K562 treated with DMSO at 1 percent for 4 hours (cell line): Measurements from ENCODE around the gene STX3. TPM values are rescaled to one million over a fixed set of nuclear protein-coding genes. Genes with fewer than 3 reads are reported as not detected.

Source experiments
- total RNA-seq: library from RNA; unstranded; fragments of 300-600 nt; gene quantifications from 2 replicates; pipeline ENCODE4 v1.2.3, GENCODE V29; 2022; ENCODE audit not compliant: insufficient read depth

Gene STX3
- 88.8 and 100 TPM in 2 replicates for total RNA-seq

DNA sequence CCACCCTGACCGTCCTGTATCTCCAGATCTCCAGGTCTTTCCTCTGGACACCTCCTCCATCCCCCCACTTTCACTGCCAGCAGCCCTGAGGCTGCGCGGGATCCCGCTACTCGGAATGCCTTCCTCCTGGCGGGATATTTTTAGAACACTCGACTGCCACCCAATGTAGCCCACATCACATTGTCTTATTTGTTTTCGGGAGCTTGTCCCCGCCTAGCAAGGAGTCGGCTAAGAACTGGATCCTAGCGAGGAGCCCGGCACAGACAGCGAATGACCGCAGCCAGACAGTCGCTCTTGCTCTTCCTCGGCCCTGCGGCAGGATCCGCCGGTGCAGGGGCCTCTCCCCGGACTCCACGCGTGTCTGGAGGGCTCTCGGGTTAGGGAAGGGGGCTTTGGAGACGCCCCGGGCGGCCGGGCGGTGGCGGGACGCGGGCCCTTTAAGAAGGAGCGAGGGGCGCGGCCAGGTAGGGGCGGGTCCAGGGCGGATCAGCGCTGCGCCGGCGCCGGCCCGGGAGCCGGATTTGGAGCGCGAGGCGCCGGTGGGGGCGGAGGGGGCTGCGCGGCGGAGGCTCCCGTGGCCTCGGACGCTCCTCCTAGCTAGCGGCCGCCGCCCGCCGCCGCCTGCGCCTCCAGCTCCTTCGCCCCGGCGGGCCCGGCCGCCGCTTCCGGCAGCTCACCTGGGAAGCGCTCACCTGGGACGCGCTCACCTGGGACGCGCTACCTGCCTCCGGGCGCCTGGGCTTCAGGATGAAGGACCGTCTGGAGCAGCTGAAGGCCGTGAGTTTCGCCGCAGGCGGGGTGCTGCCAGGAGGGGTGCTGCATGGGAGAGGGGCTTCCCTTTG is at the start of gene STX3:
Gene STX3, plus strand, starts transcription at position 518 of the 842 bp plus-strand sequence. Its CDS starts 230 bp downstream, at position 748.

GRCh38 chr11:59713745-59714144 is 41.4 kb upstream of the STX3 start, which contains the start of gene OR10V1:
TSS of gene OR10V1 (minus strand) at chr11:59713845. CDS start at chr11:59713845, 0 bp downstream.

GRCh38 chr11:59810189-59810910 is 55.2 kb downstream of the STX3 start, which contains the start of gene MRPL16:
TSS of gene MRPL16 (minus strand) at chr11:59810778. CDS start at chr11:59810658, 120 bp downstream.

GRCh38 chr11:59845399-59845798 is 90.2 kb downstream of the STX3 start, which contains the start of gene CBLIF:
TSS of gene CBLIF (minus strand) at chr11:59845499. CDS start at chr11:59845453, 46 bp downstream.

Other genes starting within 250 kb of the STX3 start
- gene OR4D9, start 243.8 kb upstream of the STX3 start, total RNA-seq = not detected in 2 replicates
- gene OSBP, start 139.6 kb upstream of the STX3 start, total RNA-seq = 31.3 and 36.8 TPM in 2 replicates
- 22.5 and 25.2 TPM in 2 replicates for gene PATL1, start 86.3 kb upstream of the STX3 start, total RNA-seq
- not detected in 2 replicates for gene OR10V1, start 41.5 kb upstream of the STX3 start, total RNA-seq
- 72.5 and 91.7 TPM in 2 replicates for gene MRPL16, start 55.4 kb downstream of the STX3 start, total RNA-seq
- not detected in 2 replicates for gene CBLIF, start 90.1 kb downstream of the STX3 start, total RNA-seq
- 168 and 228 TPM in 2 replicates for gene TCN1, start 111.1 kb downstream of the STX3 start, total RNA-seq
- not detected in 2 replicates for gene OOSP3, start 123.4 kb downstream of the STX3 start, total RNA-seq
- gene OOSP1, start 183.1 kb downstream of the STX3 start, total RNA-seq = 1.3 TPM in 1 of 2 replicates, not detected in the other
- not detected in 2 replicates for gene OOSP4A, start 208.7 kb downstream of the STX3 start, total RNA-seq